Colonic mucosa (tissue), 4 donors: ENCODE results near the gene TENM3. TPM values are rescaled to one million over a fixed set of nuclear protein-coding genes. Genes with fewer than 3 reads are reported as not detected.

Experiments
- DNase-seq: peaks from one replicate; pipeline ENCODE4 v3.0.0-alpha.2; 2020
- H3K27ac ChIP-seq: fragments of 200-600 bp; one replicate; pipeline ENCODE4 v1.8.0; 2021
- H3K27me3 ChIP-seq: fragments of 200-600 bp; one replicate; pipeline ENCODE4 v1.8.0; 2021
- H3K36me3 ChIP-seq: fragments of 200-600 bp; one replicate; pipeline ENCODE4 v1.8.0; 2021
- H3K4me1 ChIP-seq: fragments of 200-600 bp; one replicate; pipeline ENCODE4 v1.8.0; 2021; ENCODE audit warnings: mild to moderate bottlenecking
- H3K4me3 ChIP-seq: fragments of 200-600 bp; one replicate; pipeline ENCODE4 v1.8.0; 2021
- H3K9ac ChIP-seq, 2 donors: one replicate each; pipeline ENCODE4 v1.7.0; 2013; ENCODE audit warnings: control low read depth in 2 of 2, low read depth in 2 of 2, low read length in 2 of 2
- H3K9me3 ChIP-seq: fragments of 200-600 bp; one replicate; pipeline ENCODE4 v1.8.0; 2021
- intact Hi-C: fragments of 100-400 bp; cut with DNase I; formaldehyde crosslinking; loops from one replicate; pipeline ENCODE4 v1.14.1; 2022
- total RNA-seq, 2 donors: library from RNA; stranded (reverse); fragmentation: NEBNext Ultra II Directional in 1 of 2; extraction: Animal tissue kit (Norgen Biotek cat#: 25700) in 1 of 2; gene quantifications; one replicate each; pipeline ENCODE4 v1.2.1, GENCODE V29; 2021
- TF ChIP-seq, protein P1 (sequence below): fragments of 200-600 bp; IDR thresholded peaks from one replicate; pipeline ENCODE4 v1.8.0; 2022; ENCODE audit warnings: antibody characterized with exemption, mild to moderate bottlenecking
- donor health status: healthy.
- donor health status: DM: no; HTN: no; CAD: no.
- donor health status: DM: no; HTN: no; CAD: no.

TENM3 gene
- total RNA-seq, 2 donors from 2014 or later, result 0.32 to 1.6 TPM

GRCh38 chr4:182838535-182838934, 595.3 kb downstream of the TENM3 start:
- H3K27ac ChIP-seq, result no peak overlapping the region
- no peaks in the 10 kb centered on the region for H3K27me3 ChIP-seq
- H3K36me3 ChIP-seq, result no peaks in the 10 kb centered on the region
- TF ChIP-seq, protein P1, sequence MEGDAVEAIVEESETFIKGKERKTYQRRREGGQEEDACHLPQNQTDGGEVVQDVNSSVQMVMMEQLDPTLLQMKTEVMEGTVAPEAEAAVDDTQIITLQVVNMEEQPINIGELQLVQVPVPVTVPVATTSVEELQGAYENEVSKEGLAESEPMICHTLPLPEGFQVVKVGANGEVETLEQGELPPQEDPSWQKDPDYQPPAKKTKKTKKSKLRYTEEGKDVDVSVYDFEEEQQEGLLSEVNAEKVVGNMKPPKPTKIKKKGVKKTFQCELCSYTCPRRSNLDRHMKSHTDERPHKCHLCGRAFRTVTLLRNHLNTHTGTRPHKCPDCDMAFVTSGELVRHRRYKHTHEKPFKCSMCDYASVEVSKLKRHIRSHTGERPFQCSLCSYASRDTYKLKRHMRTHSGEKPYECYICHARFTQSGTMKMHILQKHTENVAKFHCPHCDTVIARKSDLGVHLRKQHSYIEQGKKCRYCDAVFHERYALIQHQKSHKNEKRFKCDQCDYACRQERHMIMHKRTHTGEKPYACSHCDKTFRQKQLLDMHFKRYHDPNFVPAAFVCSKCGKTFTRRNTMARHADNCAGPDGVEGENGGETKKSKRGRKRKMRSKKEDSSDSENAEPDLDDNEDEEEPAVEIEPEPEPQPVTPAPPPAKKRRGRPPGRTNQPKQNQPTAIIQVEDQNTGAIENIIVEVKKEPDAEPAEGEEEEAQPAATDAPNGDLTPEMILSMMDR, result no peak
- H3K4me1 ChIP-seq, result no peaks in the 10 kb centered on the region
- intact Hi-C loops, result no loop called here
- H3K9ac ChIP-seq, result no peak overlapping the region
- H3K4me3 ChIP-seq, result no peak overlapping the region
- DNase-seq, result no peak
- no peaks in the 10 kb centered on the region for H3K9me3 ChIP-seq

GRCh38 chr4:182839256-182839655, 596.1 kb downstream of the TENM3 start:
- Histone ChIP-seq H3K27me3 (no peaks in the 10 kb centered on the region), H3K9me3 (no peaks in the 10 kb centered on the region), H3K27ac (no peak overlapping the region), H3K4me1 (no peaks in the 10 kb centered on the region), H3K4me3 (no peak overlapping the region), H3K36me3 (no peaks in the 10 kb centered on the region), H3K9ac (no peak overlapping the region)
- DNase-seq, result no peak
- intact Hi-C loops, result no loop called here
- TF ChIP-seq, protein P1, result no peak

DNA sequence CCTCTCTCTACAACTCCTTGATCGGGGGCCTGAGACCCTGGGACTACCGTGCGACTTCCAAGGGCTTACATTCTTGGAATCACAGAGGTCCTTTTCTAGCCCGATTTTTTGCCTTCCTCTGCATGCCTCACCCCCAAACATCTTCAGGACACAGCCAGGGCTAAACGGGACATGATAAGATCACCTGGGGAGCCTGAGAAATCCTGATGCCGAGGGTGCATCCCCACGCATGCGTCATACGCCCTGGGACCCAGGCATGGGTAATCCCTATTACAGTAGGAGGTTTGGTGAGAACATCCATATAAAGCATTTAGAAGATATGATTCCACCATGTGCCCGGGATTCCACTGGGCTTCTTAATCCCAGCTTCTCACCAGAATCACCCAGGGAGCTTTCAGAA, 596.9 kb downstream of the TENM3 start:
- H3K4me3 ChIP-seq, result no peak overlapping the region
- no peaks in the 10 kb centered on the region for H3K9me3 ChIP-seq
- H3K9ac ChIP-seq, result no peak overlapping the region
- TF ChIP-seq, protein P1, result no peak
- H3K4me1 ChIP-seq, result no peaks in the 10 kb centered on the region
- intact Hi-C loops, result no loop called here
- no peak overlapping the region for H3K27ac ChIP-seq
- no peak for DNase-seq
- H3K36me3 ChIP-seq, result no peaks in the 10 kb centered on the region
- no peaks in the 10 kb centered on the region for H3K27me3 ChIP-seq

GRCh38 chr4:182842104-182842600, 599.0 kb downstream of the TENM3 start:
- TF ChIP-seq, protein P1, result no peak
- DNase-seq, result no peak
- intact Hi-C loops, result no loop called here

DNA sequence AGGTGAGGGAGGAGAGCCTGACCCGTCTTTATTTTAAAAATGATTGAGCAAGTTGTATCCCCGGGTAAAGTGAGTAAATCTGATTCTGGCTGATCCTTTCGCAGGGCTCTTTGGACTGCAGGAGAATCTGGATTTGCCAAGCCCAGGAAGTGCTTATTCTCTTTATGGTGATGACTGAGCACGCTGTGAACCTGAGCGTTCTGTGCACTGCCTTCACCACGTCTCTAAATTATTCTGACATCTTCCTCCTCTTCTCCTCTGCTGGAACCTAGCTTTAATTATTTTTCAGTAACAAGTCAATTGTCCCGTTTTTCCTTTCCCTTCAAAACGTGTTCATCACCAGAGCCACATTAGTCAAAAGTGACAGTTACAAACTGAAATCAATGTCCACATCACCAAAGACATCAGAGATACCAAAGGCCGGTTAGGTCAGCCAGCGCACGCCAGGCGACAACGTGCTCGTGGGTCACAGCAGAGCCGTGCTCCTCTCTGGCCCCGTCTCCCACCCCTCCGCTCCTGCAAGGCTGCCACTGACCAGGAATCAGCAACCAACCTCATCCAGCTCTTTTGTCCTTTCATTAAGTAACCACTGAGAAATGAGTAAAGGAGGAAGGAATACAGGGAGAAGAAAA, 599.7 kb downstream of the TENM3 start:
- TF ChIP-seq, protein P1, result no peak
- Histone ChIP-seq H3K4me1 (no peaks in the 10 kb centered on the region), H3K36me3 (no peaks in the 10 kb centered on the region), H3K27me3 (no peaks in the 10 kb centered on the region), H3K27ac (no peak overlapping the region), H3K9me3 (no peaks in the 10 kb centered on the region), H3K4me3 (no peak overlapping the region), H3K9ac (no peak overlapping the region)
- DNase-seq, result no peak
- intact Hi-C loops, result no loop called here

More at GRCh38 chr4:182842104-182842600, 599.0 kb downstream of the TENM3 start:
- H3K36me3 ChIP-seq, result no peaks in the 10 kb centered on the region
- no peak overlapping the region for H3K4me3 ChIP-seq
- H3K27me3 ChIP-seq, result no peaks in the 10 kb centered on the region
- H3K9me3 ChIP-seq, result no peaks in the 10 kb centered on the region
- H3K4me1 ChIP-seq, result no peaks in the 10 kb centered on the region
- no peak overlapping the region for H3K9ac ChIP-seq
- no peak overlapping the region for H3K27ac ChIP-seq
